Peyer's patch (tissue), 4 donors: Measurements from ENCODE around the gene BTG1. TPM values are rescaled to one million over a fixed set of nuclear protein-coding genes. Genes with fewer than 3 reads are reported as not detected.

ENCODE experiments used
- DNase-seq, 3 donors: peaks; one replicate each; pipeline ENCODE4 v3.0.0-alpha.2; 2017 to 2019
- H3K27ac ChIP-seq, 4 donors: fragments of 200-600 bp; sonication (generic); one replicate each; pipeline ENCODE4 v1.5.1; 2016 to 2019
- H3K27me3 ChIP-seq, 2 donors: fragments of 200-600 bp; sonication (generic); one replicate each; pipeline ENCODE4 v1.5.1; 2019
- H3K36me3 ChIP-seq, 3 donors: fragments of 200-600 bp; sonication (generic); one replicate each; pipeline ENCODE4 v1.5.1; 2016 to 2019
- H3K4me1 ChIP-seq, 4 donors: fragments of 200-600 bp; sonication (generic); one replicate each; pipeline ENCODE4 v1.5.1; 2016 to 2019
- H3K4me3 ChIP-seq, 4 donors: fragments of 200-600 bp; sonication (generic); 1 replicate in 3 of 4; 2 replicates in 1 of 4; pipeline ENCODE4 v1.5.1; 2016 to 2019; ENCODE audit warnings: mild to moderate bottlenecking in 1 of 4
- H3K9me3 ChIP-seq, 4 donors: fragments of 200-600 bp; sonication (generic); one replicate each; pipeline ENCODE4 v1.5.1; 2016 to 2019; ENCODE audit warnings: mild to moderate bottlenecking in 1 of 4
- CTCF ChIP-seq, 6 experiments: fragments of 450-650 bp in 4 of 6; fragments of 200-600 bp in 2 of 6; sonication (generic) in 1 of 6; IDR thresholded peaks; one replicate each; pipeline ENCODE4 v1.5.1; 2017 to 2019; ENCODE audit warnings: antibody characterized with exemption in 6 of 6, mild to moderate bottlenecking in 3 of 6, moderate library complexity in 1 of 6
- POLR2A ChIP-seq, 2 donors: fragments of 450-650 bp; IDR thresholded peaks; one replicate each; pipeline ENCODE4 v1.5.1; 2017; ENCODE audit warnings: antibody characterized with exemption in 2 of 2, mild to moderate bottlenecking in 2 of 2, moderate library complexity in 2 of 2
- total RNA-seq, 4 donors: library from RNA; depleted of rRNA; stranded (reverse); fragments of >200 nt; gene quantifications; one replicate each; pipeline ENCODE4 v1.1.0, GENCODE V29; 2016

The BTG1 gene
- total RNA-seq, 4 donors from 2014 or later: 49.2 to 111 (median 69.2) TPM

GRCh38 chr12:92178340-92178739, 32.7 kb upstream of the BTG1 start:
- TF ChIP-seq POLR2A (IDR thresholded peaks at IDR 0.05): no peak
- no peak for TF ChIP-seq CTCF (IDR thresholded peaks at IDR 0.05)
- Histone ChIP-seq H3K36me3 (no peaks in the 10 kb centered on the region), H3K4me1 (no peaks in the 10 kb centered on the region), H3K27ac (no peak overlapping the region), H3K27me3 (no peaks in the 10 kb centered on the region), H3K9me3 (no peaks in the 10 kb centered on the region), H3K4me3 (no peak overlapping the region)
- no peak for DNase-seq

- Histone ChIP-seq H3K4me1 (no peaks in the 10 kb centered on the region), H3K27ac (no peak overlapping the region), H3K27me3 (no peaks in the 10 kb centered on the region), H3K4me3 (no peak overlapping the region), H3K36me3 (no peaks in the 10 kb centered on the region), H3K9me3 (no peaks in the 10 kb centered on the region)
- DNase-seq: no peak
- TF ChIP-seq POLR2A (IDR thresholded peaks at IDR 0.05) (no peak), CTCF (IDR thresholded peaks at IDR 0.05) (no peak)
These were observed 31.0 kb upstream of the BTG1 start for GRCh38 chr12:92176646-92177045.

GRCh38 chr12:92175961-92176360, 30.3 kb upstream of the BTG1 start:
- Histone ChIP-seq H3K36me3 (no peaks in the 10 kb centered on the region), H3K27me3 (no peaks in the 10 kb centered on the region), H3K9me3 (no peaks in the 10 kb centered on the region), H3K27ac (no peak overlapping the region), H3K4me3 (no peak overlapping the region), H3K4me1 (no peaks in the 10 kb centered on the region)
- DNase-seq: no peak
- TF ChIP-seq CTCF (IDR thresholded peaks at IDR 0.05) (no peak), POLR2A (IDR thresholded peaks at IDR 0.05) (no peak)

GRCh38 chr12:92170050-92170449, 24.4 kb upstream of the BTG1 start:
- no peaks in the 10 kb centered on the region for H3K36me3 ChIP-seq
- H3K4me3 ChIP-seq: no peak overlapping the region
- TF ChIP-seq CTCF (IDR thresholded peaks at IDR 0.05) (no peak), POLR2A (IDR thresholded peaks at IDR 0.05) (no peak)
- no peaks in the 10 kb centered on the region for H3K27me3 ChIP-seq
- H3K4me1 ChIP-seq: no peaks in the 10 kb centered on the region
- H3K27ac ChIP-seq: no peak overlapping the region
- no peak for DNase-seq
- H3K9me3 ChIP-seq: no peaks in the 10 kb centered on the region

GRCh38 chr12:92167075-92167474, 21.4 kb upstream of the BTG1 start:
- no peak overlapping the region for H3K27ac ChIP-seq
- no peaks in the 10 kb centered on the region for H3K27me3 ChIP-seq
- no peak overlapping the region for H3K4me3 ChIP-seq
- H3K4me1 ChIP-seq: no peaks in the 10 kb centered on the region
- TF ChIP-seq CTCF (IDR thresholded peaks at IDR 0.05) (no peak), POLR2A (IDR thresholded peaks at IDR 0.05) (no peak)
- no peaks in the 10 kb centered on the region for H3K9me3 ChIP-seq
- no peaks in the 10 kb centered on the region for H3K36me3 ChIP-seq
- no peak for DNase-seq

GRCh38 chr12:92164712-92165111, 19.1 kb upstream of the BTG1 start:
- no peak overlapping the region for H3K4me3 ChIP-seq
- no peaks in the 10 kb centered on the region for H3K4me1 ChIP-seq
- no peak overlapping the region for H3K27ac ChIP-seq
- H3K27me3 ChIP-seq: no peaks in the 10 kb centered on the region
- H3K9me3 ChIP-seq: no peaks in the 10 kb centered on the region
- TF ChIP-seq POLR2A (IDR thresholded peaks at IDR 0.05) (no peak), CTCF (IDR thresholded peaks at IDR 0.05) (no peak)
- DNase-seq: no peak
- H3K36me3 ChIP-seq: no peaks in the 10 kb centered on the region
